CD4-positive, alpha-beta memory T cell (primary cell): Measurements from ENCODE around the gene KCTD8. TPM values are rescaled to one million over a fixed set of nuclear protein-coding genes. Genes with fewer than 3 reads are reported as not detected.

ENCODE experiments used
- CTCF ChIA-PET: fragments of 350-600 bp; sonication (Branson Sonifier 250); formaldehyde crosslinking; loops from one replicate; lab custom pipeline; 2021; ENCODE audit warnings: inconsistent platforms; ENCODE audit not compliant: partially characterized antibody; lab: Charles Lee
- POLR2A ChIA-PET: fragments of 350-600 bp; sonication (Branson Sonifier 250); formaldehyde crosslinking; loops from one replicate; lab custom pipeline; 2021; ENCODE audit not compliant: partially characterized antibody; lab: Charles Lee
- DNase-seq, 5 donors: peaks; one replicate each; pipeline versions ENCODE4 v3.0.0 to v3.0.0-alpha.2; 2020 to 2022; ENCODE audit warnings: mixed read lengths in 1 of 5
- H3K27ac ChIP-seq: one replicate; pipeline ENCODE4 v1.7.0; 2013; ENCODE audit warnings: low read depth, low read length
- H3K27me3 ChIP-seq: 2 replicates; pipeline ENCODE4 v1.7.0; 2013; ENCODE audit warnings: mild to moderate bottlenecking, low read length, moderate library complexity; ENCODE audit not compliant: insufficient read depth
- H3K36me3 ChIP-seq: 2 replicates; pipeline ENCODE4 v1.7.0; 2013; ENCODE audit warnings: mild to moderate bottlenecking, low read length, moderate library complexity; ENCODE audit not compliant: insufficient read depth
- H3K4me1 ChIP-seq: 2 replicates; pipeline ENCODE4 v1.7.0; 2013; ENCODE audit warnings: mild to moderate bottlenecking, low read length, moderate library complexity; ENCODE audit not compliant: insufficient read depth
- H3K4me3 ChIP-seq, 2 donors: one replicate each; pipeline ENCODE4 v1.7.0; 2013; ENCODE audit warnings: low read length in 2 of 2, mild to moderate bottlenecking in 1 of 2
- H3K9me3 ChIP-seq, 2 donors: one replicate each; pipeline ENCODE4 v1.7.0; 2013; ENCODE audit warnings: low read length in 2 of 2, control low read depth in 1 of 2; ENCODE audit not compliant: control insufficient read depth in 1 of 2
- H3K27ac Mint-ChIP-seq, 7 donors: one replicate each; pipeline ENCODE4 v1.8.0; 2020 to 2021; ENCODE audit warnings: mixed read lengths in 7 of 7, mild to moderate bottlenecking in 6 of 7, inconsistent platforms in 3 of 7, moderate library complexity in 3 of 7
- H3K27me3 Mint-ChIP-seq, 2 donors: one replicate each; pipeline ENCODE4 v1.8.0; 2020 to 2021; ENCODE audit warnings: mixed read lengths in 2 of 2
- H3K36me3 Mint-ChIP-seq, 2 donors: one replicate each; pipeline ENCODE4 v1.8.0; 2020 to 2021; ENCODE audit warnings: mixed read lengths in 2 of 2, inconsistent platforms in 1 of 2, mild to moderate bottlenecking in 1 of 2
- H3K4me1 Mint-ChIP-seq, 4 donors: one replicate each; pipeline ENCODE4 v1.8.0; 2020 to 2021; ENCODE audit warnings: mixed read lengths in 4 of 4, mild to moderate bottlenecking in 1 of 4
- H3K4me3 Mint-ChIP-seq, 8 donors: one replicate each; pipeline ENCODE4 v1.8.0; 2020 to 2021; ENCODE audit warnings: mixed read lengths in 8 of 8, mild to moderate bottlenecking in 7 of 8, moderate library complexity in 6 of 8, inconsistent platforms in 3 of 8
- H3K9me3 Mint-ChIP-seq, 8 donors: one replicate each; pipeline ENCODE4 v1.8.0; 2020 to 2021; ENCODE audit warnings: mixed read lengths in 8 of 8, mild to moderate bottlenecking in 5 of 8, inconsistent platforms in 3 of 8, moderate library complexity in 1 of 8
- intact Hi-C: fragments of 100-400 bp; cut with micrococcal nuclease; formaldehyde crosslinking; loops from one replicate; pipeline ENCODE4 v1.15.1; 2023
- polyA plus RNA-seq, 2 donors: library from polyadenylated mRNA; unstranded; fragments of 300-500 nt; fragmentation: Illumina TruSeq; gene quantifications; one replicate each; pipeline ENCODE4 v1.2.3, GENCODE V29; 2021
- total RNA-seq, 2 experiments: library from RNA; stranded (reverse); gene quantifications; one replicate each; pipeline ENCODE4 v1.2.3, GENCODE V29; 2021

KCTD8 gene
- not detected for total RNA-seq
- not detected for polyA plus RNA-seq

GRCh38 chr4:44448521-44449461 is at the start of gene KCTD8:
Gene KCTD8, minus strand, starts transcription at chr4:44448809.
- Mint-ChIP-seq H3K27ac (no peak within 1 kb of the TSS), H3K4me1 (peaks cover 4 to 17% (median 10%) of the 10 kb centered on the region in 4 donors), H3K36me3 (no peaks in the 10 kb centered on the region), H3K4me3 (peak within 1 kb of the TSS; percentile 47 to 83 (median 73)), H3K27me3 (peaks cover 24 to 25% of the 10 kb centered on the region in 2 donors), H3K9me3 (peaks cover 0 to 8% (median 0%) of the 10 kb centered on the region in 8 donors)
- CTCF ChIA-PET, result interaction anchor here (1.6 kb wide), 1 partner anchor 10 kb away, joined by 3 read pairs; no protein-coding TSS in a partner anchor
- POLR2A ChIA-PET, result no interaction called here
- intact Hi-C loops, result no loop called here
- H3K9me3 ChIP-seq, result no peaks in the 10 kb centered on the region
- no peak within 1 kb of the TSS for H3K27ac ChIP-seq
- peak; percentile 15 to 37 (median 23) for DNase-seq
- no peak within 1 kb of the TSS for H3K4me3 ChIP-seq
- H3K36me3 ChIP-seq, result no peaks in the 10 kb centered on the region
- peaks cover 5% of the 10 kb centered on the region for H3K27me3 ChIP-seq
- H3K4me1 ChIP-seq, result peaks cover 6% of the 10 kb centered on the region

- CTCF ChIA-PET, result no interaction called here
- POLR2A ChIA-PET, result no interaction called here
- Mint-ChIP-seq H3K4me3 (no peak overlapping the region), H3K4me1 (no peaks in the 10 kb centered on the region), H3K36me3 (no peaks in the 10 kb centered on the region), H3K9me3 (peaks cover 0 to 3% (median 1%) of the 10 kb centered on the region in 8 donors), H3K27me3 (no peaks in the 10 kb centered on the region), H3K27ac (no peak overlapping the region)
- H3K27ac ChIP-seq, result no peak overlapping the region
- no peaks in the 10 kb centered on the region for H3K4me1 ChIP-seq
- H3K4me3 ChIP-seq, result no peak overlapping the region
- no peaks in the 10 kb centered on the region for H3K27me3 ChIP-seq
- H3K36me3 ChIP-seq, result no peaks in the 10 kb centered on the region
- no peaks in the 10 kb centered on the region for H3K9me3 ChIP-seq
- DNase-seq, result no peak
- intact Hi-C loops, result no loop called here
Observed at GRCh38 chr4:44494810-44495701, 46.4 kb upstream of the KCTD8 start.

- no peaks in the 10 kb centered on the region for H3K36me3 Mint-ChIP-seq
- H3K4me1 ChIP-seq, result no peaks in the 10 kb centered on the region
- no peak overlapping the region for H3K27ac ChIP-seq
- no peak overlapping the region for H3K4me3 ChIP-seq
- no peaks in the 10 kb centered on the region for H3K27me3 ChIP-seq
- no peaks in the 10 kb centered on the region for H3K36me3 ChIP-seq
- H3K27ac Mint-ChIP-seq, result no peak overlapping the region
- no peaks in the 10 kb centered on the region for H3K9me3 ChIP-seq
- intact Hi-C loops, result no loop called here
- no peak overlapping the region for H3K4me3 Mint-ChIP-seq
- peaks cover 0 to 5% (median 1%) of the 10 kb centered on the region in 8 donors for H3K9me3 Mint-ChIP-seq
- DNase-seq, result no peak
- H3K27me3 Mint-ChIP-seq, result no peaks in the 10 kb centered on the region
- POLR2A ChIA-PET, result no interaction called here
- no peaks in the 10 kb centered on the region for H3K4me1 Mint-ChIP-seq
- CTCF ChIA-PET, result no interaction called here
Observed at GRCh38 chr4:44493924-44494323, 45.3 kb upstream of the KCTD8 start.

- no peak overlapping the region for H3K27ac Mint-ChIP-seq
- Histone ChIP-seq H3K27me3 (no peaks in the 10 kb centered on the region), H3K36me3 (no peaks in the 10 kb centered on the region), H3K9me3 (no peaks in the 10 kb centered on the region), H3K27ac (no peak overlapping the region), H3K4me1 (no peaks in the 10 kb centered on the region), H3K4me3 (no peak overlapping the region)
- no peaks in the 10 kb centered on the region for H3K27me3 Mint-ChIP-seq
- H3K4me3 Mint-ChIP-seq, result no peak overlapping the region
- H3K4me1 Mint-ChIP-seq, result no peaks in the 10 kb centered on the region
- H3K36me3 Mint-ChIP-seq, result no peaks in the 10 kb centered on the region
- CTCF ChIA-PET, result no interaction called here
- POLR2A ChIA-PET, result no interaction called here
- intact Hi-C loops, result no loop called here
- no peak for DNase-seq
- peaks cover 0 to 16% (median 4%) of the 10 kb centered on the region in 8 donors for H3K9me3 Mint-ChIP-seq
Observed at GRCh38 chr4:44487341-44487740, 38.7 kb upstream of the KCTD8 start.

GRCh38 chr4:44479731-44480130 is 31.1 kb upstream of the KCTD8 start:
- Histone ChIP-seq H3K4me1 (no peaks in the 10 kb centered on the region), H3K9me3 (no peaks in the 10 kb centered on the region), H3K27ac (no peak overlapping the region), H3K36me3 (no peaks in the 10 kb centered on the region), H3K27me3 (no peaks in the 10 kb centered on the region), H3K4me3 (no peak overlapping the region)
- CTCF ChIA-PET, result no interaction called here
- H3K27me3 Mint-ChIP-seq, result no peaks in the 10 kb centered on the region
- no peak for DNase-seq
- H3K36me3 Mint-ChIP-seq, result no peaks in the 10 kb centered on the region
- H3K4me1 Mint-ChIP-seq, result no peaks in the 10 kb centered on the region
- peaks cover 0 to 17% (median 7%) of the 10 kb centered on the region in 8 donors for H3K9me3 Mint-ChIP-seq
- no peak overlapping the region for H3K4me3 Mint-ChIP-seq
- intact Hi-C loops, result no loop called here
- POLR2A ChIA-PET, result no interaction called here
- H3K27ac Mint-ChIP-seq, result no peak overlapping the region

- H3K4me1 ChIP-seq, result no peaks in the 10 kb centered on the region
- POLR2A ChIA-PET, result no interaction called here
- CTCF ChIA-PET, result no interaction called here
- peaks cover 0 to 4% (median 0%) of the 10 kb centered on the region in 8 donors for H3K9me3 Mint-ChIP-seq
- no peaks in the 10 kb centered on the region for H3K27me3 Mint-ChIP-seq
- H3K27me3 ChIP-seq, result no peaks in the 10 kb centered on the region
- no peaks in the 10 kb centered on the region for H3K9me3 ChIP-seq
- DNase-seq, result no peak
- intact Hi-C loops, result no loop called here
- no peak overlapping the region for H3K4me3 ChIP-seq
- no peak overlapping the region for H3K27ac ChIP-seq
- H3K36me3 Mint-ChIP-seq, result no peaks in the 10 kb centered on the region
- no peak overlapping the region for H3K4me3 Mint-ChIP-seq
- H3K4me1 Mint-ChIP-seq, result no peaks in the 10 kb centered on the region
- no peak overlapping the region for H3K27ac Mint-ChIP-seq
- no peaks in the 10 kb centered on the region for H3K36me3 ChIP-seq
Observed at GRCh38 chr4:44462259-44462658, 13.7 kb upstream of the KCTD8 start.
